Muscle of back (tissue), 11 donors: ENCODE data around the gene LIG1. TPM values are rescaled to one million over a fixed set of nuclear protein-coding genes. Genes with fewer than 3 reads are reported as not detected.

Experiments
- DNase-seq, 3 donors: peaks; one replicate each; pipeline versions ENCODE4 v3.0.0 to v3.0.0-alpha.2; 2013
- polyA plus RNA-seq, 10 donors: library from polyadenylated mRNA; unstranded; fragments of 120-200 nt; gene quantifications; one replicate each; pipeline ENCODE4 v1.2.1, GENCODE V29; 2013; ENCODE audit not compliant: insufficient read length in 10 of 10

Gene LIG1
- polyA plus RNA-seq, 10 donors: 19.7 to 38.1 (median 24.5) TPM

DNA sequence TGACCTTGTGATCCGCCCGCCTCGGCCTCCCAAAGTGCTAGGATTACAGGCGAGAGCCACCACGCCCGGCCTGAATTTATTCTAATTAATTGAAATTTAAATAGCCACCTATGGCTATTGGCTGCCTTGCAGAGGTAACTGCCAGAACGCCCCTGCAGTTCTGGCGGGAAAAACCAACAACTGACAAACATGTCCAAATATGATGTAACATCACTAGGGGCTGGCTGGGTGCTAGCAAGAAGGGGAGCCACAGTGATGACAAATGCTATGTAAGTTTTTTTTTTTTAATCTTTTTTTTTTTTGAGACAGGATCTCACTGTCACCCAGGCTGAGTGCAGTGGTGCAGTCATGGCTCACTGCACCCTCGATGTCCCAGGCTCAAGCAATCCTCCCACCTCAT lies 13.2 kb upstream of the LIG1 start:
- no peak for DNase-seq

DNA sequence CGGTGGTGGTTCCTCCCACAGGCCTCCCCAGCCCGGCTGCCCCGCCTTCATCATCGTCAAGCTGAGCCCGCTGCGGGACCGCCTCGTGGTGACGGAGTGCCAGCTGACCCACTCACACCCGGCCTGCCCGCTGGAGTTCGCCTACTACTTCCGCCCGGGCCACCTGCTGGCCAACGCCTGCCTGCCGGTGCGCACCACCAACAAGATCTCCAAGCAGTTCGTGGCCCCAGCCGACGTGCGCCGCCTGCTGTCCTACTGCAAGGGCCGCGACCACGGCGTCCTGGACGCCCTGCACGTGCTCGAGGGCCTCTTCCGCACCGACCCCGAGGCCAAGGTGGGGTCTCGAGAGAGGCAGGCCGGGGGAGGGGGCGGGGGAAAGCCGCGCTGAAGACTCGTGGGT lies 12.3 kb upstream of the LIG1 start:
- DNase-seq: no peak

DNA sequence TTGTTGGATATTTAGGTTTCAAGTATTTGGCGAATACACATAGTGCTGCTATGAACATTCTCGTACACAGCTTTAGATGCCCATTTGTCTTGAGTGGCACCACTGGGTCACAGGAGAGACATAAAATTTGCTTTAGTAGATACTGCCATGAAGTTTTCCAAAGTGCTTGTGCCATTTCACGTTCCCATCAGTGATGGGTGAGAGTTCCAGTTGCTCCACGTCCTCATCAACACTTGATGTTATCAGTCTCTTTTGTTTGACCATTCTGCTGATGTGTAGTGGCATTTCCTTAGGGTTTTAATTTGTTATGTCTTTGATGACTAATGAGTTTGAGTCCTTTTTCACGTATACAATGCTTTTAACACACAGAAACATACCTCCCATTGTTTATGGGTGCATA lies 11.4 kb upstream of the LIG1 start:
- no peak for DNase-seq

- DNase-seq: no peak
These were observed 6.1 kb upstream of the LIG1 start for GRCh38 chr19:48176226-48176625.

DNA sequence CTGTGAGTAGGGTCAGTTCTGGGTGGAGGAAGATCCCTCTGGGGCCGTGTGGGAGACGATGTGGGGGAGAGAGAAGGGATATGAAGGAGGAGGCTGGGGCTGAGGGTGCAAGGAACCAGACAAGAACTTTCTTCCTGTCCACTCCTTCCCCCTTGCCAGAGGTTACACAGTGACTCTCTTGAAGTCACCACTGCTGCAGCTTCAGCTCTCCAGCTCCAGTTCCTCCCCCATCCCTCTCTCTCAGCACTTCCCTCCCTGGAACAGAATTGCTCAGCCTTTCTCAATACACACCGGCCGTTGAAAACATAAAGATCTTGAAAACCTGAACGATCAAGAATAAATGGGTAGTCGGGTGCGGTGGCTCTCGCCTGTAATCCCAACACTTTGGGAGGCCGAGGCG lies 5.4 kb upstream of the LIG1 start:
- DNase-seq: no peak

- DNase-seq: no peak
These were observed 4.4 kb upstream of the LIG1 start for GRCh38 chr19:48174445-48175030.

DNA sequence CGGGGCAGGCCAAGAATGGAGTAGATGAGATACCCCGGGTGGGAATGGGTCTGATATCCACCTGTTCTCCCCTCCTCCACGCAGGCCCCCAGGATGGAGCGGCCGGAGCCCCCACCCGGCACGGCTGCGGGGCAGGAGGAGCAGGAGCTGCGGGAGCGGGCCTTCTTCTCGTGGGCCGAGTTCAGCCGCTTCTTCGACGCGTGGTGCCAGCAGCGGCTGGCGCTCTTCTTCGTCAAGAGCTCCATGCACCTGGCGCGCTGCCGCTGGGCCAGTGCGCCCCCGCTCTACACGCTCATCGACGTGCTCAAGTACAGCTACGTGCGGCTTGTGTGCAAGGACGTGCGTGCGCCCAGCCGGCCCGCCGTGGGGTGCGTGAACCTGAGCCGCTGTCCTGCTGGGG lies 1.6 kb upstream of the LIG1 start:
- no peak for DNase-seq

GRCh38 chr19:48170817-48171347 lies 738 bp upstream of the LIG1 start:
- no peak for DNase-seq

GRCh38 chr19:48169578-48169938 lies 586 bp downstream of the LIG1 start:
- DNase-seq: peak in 2 of 3 donors; percentile 34 to 40

GRCh38 chr19:48168689-48169088 lies 1.5 kb downstream of the LIG1 start:
- no peak for DNase-seq

- no peak for DNase-seq
These were observed 11.8 kb downstream of the LIG1 start for GRCh38 chr19:48158210-48158790.

DNA sequence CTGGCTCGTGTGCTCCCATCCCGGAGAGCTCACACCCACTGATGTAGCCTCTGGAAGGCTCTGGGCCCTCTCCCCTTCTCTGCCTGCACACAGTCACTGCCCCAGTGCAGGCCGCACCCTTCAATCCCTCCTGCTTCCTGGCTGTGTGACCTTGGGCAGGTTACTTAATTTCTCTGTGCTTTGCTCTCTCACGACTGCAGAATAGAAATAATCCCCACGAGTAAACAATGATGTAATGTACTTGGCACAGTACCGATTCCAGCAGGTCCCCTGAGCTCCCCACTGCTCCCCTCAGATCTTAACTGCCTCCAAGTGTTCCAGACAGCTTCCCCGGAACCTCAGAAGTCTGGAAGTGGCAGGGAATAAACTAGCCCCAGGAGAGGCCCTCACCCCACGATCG lies 16.1 kb downstream of the LIG1 start:
- no peak for DNase-seq

DNA sequence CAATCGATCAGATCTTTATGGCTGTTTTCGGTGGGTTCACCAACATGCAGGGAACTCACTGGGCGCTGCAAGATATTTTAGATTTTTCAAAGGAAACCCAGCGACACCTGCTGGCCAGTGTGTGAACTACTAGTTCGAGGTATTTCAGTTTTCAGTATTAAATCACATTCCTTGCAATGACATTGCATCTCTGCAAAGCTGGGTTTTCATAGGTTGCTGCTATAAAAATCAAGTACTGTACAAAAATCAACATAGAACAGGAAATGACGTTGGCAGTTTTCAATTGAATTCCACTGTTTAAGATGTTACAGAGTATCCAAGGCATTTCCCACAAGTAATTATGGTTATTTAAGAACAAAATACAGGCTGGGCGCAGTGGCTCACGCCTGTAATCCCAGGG lies 17.6 kb downstream of the LIG1 start:
- DNase-seq: peak; percentile 41 to 75 (median 63)

- peak in 2 of 3 donors; percentile 14 to 62 for DNase-seq
These were observed 20.7 kb downstream of the LIG1 start for GRCh38 chr19:48149430-48149829.

DNA sequence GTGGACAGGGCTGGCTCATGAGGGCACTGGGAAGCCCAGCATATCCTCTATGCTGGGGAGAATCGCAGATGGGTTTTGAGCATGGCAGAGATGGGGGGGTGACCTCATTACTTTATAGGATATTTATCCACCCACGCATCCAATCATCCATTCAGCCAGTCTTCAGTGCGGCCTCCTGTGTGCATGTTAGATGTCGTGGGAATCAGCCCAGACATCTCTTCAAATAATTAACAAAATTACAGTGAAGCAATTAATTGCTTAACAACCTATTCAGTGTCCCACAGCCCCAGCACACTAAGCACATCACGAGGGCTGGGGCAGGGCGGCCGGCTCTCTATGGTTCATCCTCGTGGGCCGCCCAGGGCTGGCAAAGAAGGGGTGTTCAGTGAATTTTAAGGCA lies 21.6 kb downstream of the LIG1 start:
- no peak for DNase-seq

- no peak for DNase-seq
These were observed 22.5 kb downstream of the LIG1 start for GRCh38 chr19:48147597-48148175.

GRCh38 chr19:48139053-48139452 lies 31.1 kb downstream of the LIG1 start:
- DNase-seq: no peak

GRCh38 chr19:48137411-48137810 lies 32.7 kb downstream of the LIG1 start:
- DNase-seq: no peak

- DNase-seq: no peak
These were observed 33.6 kb downstream of the LIG1 start for GRCh38 chr19:48136547-48136946.

DNA sequence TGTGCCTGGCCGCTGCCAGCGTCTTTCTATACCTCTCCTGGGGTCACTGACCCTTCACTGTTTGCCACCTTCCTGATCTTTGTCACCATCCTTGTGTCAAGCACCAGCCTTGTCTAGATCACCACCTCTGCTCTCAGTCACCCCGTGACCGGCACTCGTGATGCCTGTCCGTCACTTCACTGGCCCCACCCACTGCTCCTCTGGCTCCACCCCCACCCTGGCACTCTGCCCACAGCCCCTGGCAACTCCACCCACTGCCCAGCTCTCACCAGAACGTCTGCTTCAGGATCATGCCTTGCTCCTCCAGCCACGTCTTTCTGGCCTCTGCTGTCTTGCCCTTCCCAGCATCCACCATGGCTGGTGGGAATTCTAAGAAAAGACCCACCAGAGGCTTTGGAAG lies 34.7 kb downstream of the LIG1 start:
- no peak for DNase-seq

GRCh38 chr19:48133094-48133493 lies 37.0 kb downstream of the LIG1 start:
- no peak for DNase-seq

- DNase-seq: no peak
These were observed 42.6 kb downstream of the LIG1 start for GRCh38 chr19:48127561-48127960.

DNA sequence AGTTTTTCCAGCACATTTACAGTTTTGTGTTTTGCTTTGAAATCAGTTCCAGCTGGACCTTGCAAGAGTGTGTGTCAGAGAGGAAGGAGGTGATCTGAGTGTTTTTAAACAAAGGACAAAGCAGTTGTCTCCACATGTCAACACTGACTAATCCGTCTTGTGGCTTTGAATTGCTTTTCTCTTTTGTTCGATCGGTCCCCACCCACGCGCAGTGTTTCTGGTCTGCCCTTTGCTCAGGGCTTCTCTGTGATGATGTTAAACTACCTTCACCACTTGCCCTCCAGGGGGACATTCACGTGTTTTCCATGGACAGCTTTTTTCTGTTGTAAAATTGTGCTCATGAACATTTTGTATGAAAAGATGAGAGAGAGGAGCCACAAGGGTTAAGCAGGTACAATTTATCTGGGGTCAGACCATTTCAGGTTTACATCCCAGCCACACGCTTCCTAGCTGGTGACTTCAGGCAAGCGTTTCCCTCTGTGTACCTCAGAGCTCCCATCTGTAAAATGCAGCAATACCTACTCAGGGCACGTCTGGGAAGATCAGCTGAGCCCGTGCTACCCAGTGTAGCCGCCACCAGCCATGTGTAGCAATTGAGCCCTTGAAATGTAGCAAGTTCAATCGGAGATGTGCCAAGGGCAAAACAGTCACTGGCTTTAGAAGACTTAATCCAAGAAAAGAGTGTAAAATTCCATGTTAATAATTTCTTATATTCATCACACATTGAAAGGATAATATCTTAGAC lies 46.1 kb downstream of the LIG1 start:
- DNase-seq: no peak
